ENCODE measurements around the gene NECAB2.
"Not testable (repeated sequence)": the region's sequence is repeated elsewhere in the genome, so short reads cannot be mapped to it uniquely, and the experiment has no call there.

NECAB2 gene

GRCh38 chr16:83936581-83937165 lies 31.4 kb upstream of the NECAB2 start:
- DNase-seq (ENCODE audit: low read depth, low spot score) = no peak

- DNase-seq (ENCODE audit: low read depth, low spot score) = no peak
Observed at GRCh38 chr16:83937267-83937666, 30.8 kb upstream of the NECAB2 start.

- no peak for DNase-seq (ENCODE audit: low read depth, low spot score)
Observed at GRCh38 chr16:83937922-83938885, 29.8 kb upstream of the NECAB2 start.

- no peak for DNase-seq (ENCODE audit: low read depth, low spot score)
Observed at GRCh38 chr16:83939266-83939855, 28.7 kb upstream of the NECAB2 start.

GRCh38 chr16:83940119-83940518 lies 27.9 kb upstream of the NECAB2 start:
- DNase-seq (ENCODE audit: low read depth, low spot score) = no peak

DNA sequence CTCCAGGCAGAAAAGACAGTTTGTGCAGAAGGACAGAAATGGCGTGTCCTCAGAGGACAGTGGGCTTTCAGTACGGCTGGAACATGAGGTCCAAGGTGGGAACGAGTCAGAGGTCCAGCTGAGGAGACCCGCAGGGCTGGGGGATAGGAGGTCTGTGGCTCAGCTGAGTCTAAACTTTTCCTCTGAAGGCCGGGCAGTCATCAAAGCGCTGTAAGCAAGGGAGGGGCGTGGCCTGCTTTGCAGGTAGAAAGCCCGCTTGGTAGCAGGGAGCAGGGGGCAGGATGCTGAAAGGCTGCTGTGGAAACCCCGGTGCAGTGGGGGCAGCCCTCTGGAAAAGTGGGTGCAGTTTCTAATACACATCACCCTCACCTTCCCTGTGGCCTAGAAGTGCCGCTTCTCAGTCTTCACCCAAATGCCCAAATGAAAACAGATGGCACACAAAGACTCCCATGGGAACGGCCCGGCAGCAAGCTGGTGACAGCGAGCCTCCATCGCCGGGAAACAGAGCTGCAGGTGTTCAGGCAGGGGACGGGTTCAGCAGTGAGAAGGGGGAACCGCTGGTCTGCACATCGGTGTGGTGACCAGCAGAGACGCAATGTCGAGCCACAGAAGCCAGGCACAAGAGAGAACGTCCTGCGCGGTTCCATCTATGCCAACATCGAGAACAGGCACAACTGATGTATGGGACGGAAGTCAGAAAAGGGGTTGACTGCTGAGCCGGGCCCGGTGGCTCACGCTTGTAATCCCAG lies 27.2 kb upstream of the NECAB2 start:
- no peak for DNase-seq (ENCODE audit: low read depth, low spot score)

- not testable (repeated sequence) for DNase-seq (ENCODE audit: low read depth, low spot score)
Observed at GRCh38 chr16:83941546-83941945, 26.5 kb upstream of the NECAB2 start.

DNA sequence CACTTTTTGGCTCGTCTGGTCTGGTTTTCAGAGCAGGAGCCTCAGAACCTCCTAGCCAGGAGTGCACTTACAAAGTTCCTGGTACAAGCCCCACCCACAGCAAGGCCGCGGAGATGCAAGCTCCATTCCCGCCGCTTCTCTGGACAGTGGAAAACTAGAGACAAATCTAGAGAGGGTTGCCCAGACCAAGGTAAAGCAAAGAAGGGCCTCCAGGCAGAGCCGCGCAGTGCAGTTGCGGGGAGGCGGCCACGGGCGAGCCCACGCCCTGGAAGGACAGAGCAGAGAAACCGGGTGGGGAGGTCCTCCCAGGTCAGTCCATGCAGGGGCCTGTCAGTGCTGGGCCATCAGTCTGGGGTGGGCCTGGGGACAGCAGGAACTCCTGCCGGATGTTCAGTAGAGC lies 26.0 kb upstream of the NECAB2 start:
- no peak for DNase-seq (ENCODE audit: low read depth, low spot score)

DNA sequence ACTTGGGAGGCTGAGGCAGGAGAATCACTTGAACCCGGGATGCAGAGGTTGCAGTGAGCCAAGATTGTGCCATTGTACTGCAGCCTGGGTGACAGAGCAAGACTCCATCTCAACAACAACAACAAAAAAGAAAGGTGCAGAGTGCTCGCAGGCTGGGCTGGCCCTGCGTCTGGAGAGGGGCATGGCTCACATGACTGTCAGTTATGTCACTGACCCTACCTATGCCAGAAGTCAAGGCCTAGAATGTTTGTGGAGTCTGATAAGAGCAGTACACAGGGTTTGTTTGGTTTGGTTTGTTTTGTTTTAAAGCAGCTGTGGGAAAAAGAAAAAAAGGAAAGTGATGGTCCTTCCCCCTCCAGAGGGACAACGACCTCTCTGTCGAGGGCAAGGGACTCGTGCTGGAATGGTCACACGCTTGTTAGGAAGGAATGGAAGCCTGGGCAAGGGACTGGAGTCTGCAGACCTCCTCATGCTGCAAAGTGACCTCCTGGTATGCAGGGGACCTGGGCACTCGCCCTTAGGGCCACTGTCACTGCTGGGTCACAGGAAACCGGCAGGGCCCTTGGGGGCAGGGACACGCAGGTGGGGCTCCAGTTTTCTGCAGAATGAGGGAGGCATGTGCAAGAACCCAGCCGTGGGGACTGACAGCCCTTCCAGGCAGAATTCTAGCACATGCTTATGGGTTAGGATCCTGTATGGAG lies 25.1 kb upstream of the NECAB2 start:
- no peak for DNase-seq (ENCODE audit: low read depth, low spot score)

DNA sequence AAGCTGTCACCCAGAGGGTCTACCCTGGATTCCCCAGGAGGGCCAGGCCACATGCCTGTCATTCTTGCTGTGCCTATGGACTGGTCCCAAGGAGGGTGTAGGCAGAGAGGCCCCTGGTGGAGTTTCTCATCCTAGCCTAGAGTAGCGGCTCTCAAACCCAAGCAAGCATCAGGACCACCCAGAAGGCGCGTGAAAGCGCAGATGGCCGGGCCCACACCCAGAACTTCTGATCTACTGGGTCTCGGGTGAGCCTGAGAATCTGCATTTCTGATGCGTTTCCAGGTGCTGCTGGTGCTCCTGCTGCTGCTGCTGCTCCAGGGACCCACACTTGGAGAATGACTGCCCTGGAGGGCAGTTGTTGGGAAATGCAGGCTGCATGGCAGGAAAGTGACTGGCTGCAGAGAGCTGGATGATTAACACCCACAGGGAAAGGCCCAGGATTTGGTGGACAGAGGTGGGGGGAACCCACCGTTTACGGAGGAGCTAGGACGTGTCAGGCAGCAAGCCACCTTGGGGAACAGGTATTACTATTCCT lies 24.5 kb upstream of the NECAB2 start:
- no peak for DNase-seq (ENCODE audit: low read depth, low spot score)

GRCh38 chr16:83945587-83945986 lies 22.5 kb upstream of the NECAB2 start:
- no peak for DNase-seq (ENCODE audit: low read depth, low spot score)

- no peak for DNase-seq (ENCODE audit: low read depth, low spot score)
Observed at GRCh38 chr16:83946154-83946780, 21.8 kb upstream of the NECAB2 start.

GRCh38 chr16:83946781-83947566 lies 21.1 kb upstream of the NECAB2 start:
- no peak for DNase-seq (ENCODE audit: low read depth, low spot score)

GRCh38 chr16:83947642-83948234 lies 20.3 kb upstream of the NECAB2 start:
- DNase-seq (ENCODE audit: low read depth, low spot score) = no peak

DNA sequence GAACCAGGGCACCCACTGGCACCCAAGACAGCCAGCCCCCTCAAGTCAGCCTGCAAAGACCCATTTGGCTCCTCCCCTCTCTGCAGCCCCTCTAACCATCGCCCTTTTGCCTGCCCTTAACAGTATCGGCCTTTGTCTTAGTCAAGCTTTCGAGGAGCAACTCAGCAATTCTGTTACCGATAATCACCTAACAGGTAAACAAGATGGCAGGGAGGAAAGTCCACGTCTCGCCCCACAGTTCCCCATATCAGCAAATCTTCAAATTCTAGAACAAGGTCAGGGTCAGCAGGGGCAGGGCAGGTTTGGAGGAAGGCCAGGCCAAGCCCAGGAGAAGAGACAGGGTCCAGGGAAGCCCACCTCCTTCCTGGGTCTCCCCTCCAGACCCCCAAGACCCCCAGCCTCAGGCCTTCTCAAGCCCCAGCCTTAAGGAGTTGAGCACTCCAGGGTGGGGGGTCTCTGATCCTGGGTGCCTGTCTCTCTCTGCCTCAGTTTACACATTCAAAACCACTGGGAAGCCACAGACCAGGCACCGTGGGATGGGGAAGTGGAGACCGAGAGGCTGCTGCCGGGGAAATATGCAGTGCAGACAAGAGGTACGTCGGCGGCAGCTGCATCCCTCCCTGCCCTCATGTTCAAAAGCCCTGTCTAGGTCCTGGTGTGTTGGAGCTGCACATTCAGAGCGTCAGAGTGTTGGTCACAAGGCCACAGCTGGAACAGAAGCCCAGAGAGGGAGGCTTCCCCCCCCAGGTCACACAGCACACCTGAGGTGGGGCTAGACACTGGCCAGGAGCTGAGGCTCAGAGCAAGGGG lies 18.9 kb upstream of the NECAB2 start:
- DNase-seq (ENCODE audit: low read depth, low spot score) = no peak

DNA sequence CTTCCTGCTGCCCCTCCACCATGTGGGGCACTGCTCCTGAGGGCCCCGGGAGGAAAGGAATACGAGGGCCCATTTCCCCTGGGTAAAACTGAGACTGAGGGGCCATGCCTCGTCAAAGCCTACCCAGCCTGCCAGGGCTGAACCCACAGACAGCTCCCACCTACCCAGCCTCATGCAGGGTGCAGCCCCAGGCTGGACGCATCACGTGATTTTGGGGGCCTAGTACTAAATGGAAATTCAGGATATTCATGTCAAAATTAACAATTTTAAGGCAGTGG lies 18.4 kb upstream of the NECAB2 start:
- no peak for DNase-seq (ENCODE audit: low read depth, low spot score)

GRCh38 chr16:83950862-83951399 lies 17.1 kb upstream of the NECAB2 start:
- DNase-seq (ENCODE audit: low read depth, low spot score) = not testable (repeated sequence)

- DNase-seq (ENCODE audit: low read depth, low spot score) = no peak
Observed at GRCh38 chr16:83951544-83951943, 16.5 kb upstream of the NECAB2 start.

GRCh38 chr16:83952587-83952939 lies 15.5 kb upstream of the NECAB2 start:
- DNase-seq (ENCODE audit: low read depth, low spot score) = no peak
